ENCODE results near the gene PRKAG2.

The PRKAG2 gene

GRCh38 chr7:151518105-151518946, 358.6 kb downstream of the PRKAG2 start:
- DNase-seq (ENCODE audit: low read depth in 2 of 2) = no peak

- DNase-seq (ENCODE audit: low read depth in 2 of 2) = no peak
These were observed 359.3 kb downstream of the PRKAG2 start for GRCh38 chr7:151517601-151518104.

- no peak for DNase-seq (ENCODE audit: low read depth in 2 of 2)
These were observed 361.7 kb downstream of the PRKAG2 start for GRCh38 chr7:151515276-151515565.

- no peak for DNase-seq (ENCODE audit: low read depth in 2 of 2)
These were observed 362.2 kb downstream of the PRKAG2 start for GRCh38 chr7:151514461-151515275.

- DNase-seq (ENCODE audit: low read depth in 2 of 2) = no peak
These were observed 363.8 kb downstream of the PRKAG2 start for GRCh38 chr7:151513133-151513532.

GRCh38 chr7:151512353-151512752, 364.6 kb downstream of the PRKAG2 start:
- no peak for DNase-seq (ENCODE audit: low read depth in 2 of 2)

GRCh38 chr7:151511946-151512345, 365.0 kb downstream of the PRKAG2 start:
- no peak for DNase-seq (ENCODE audit: low read depth in 2 of 2)

GRCh38 chr7:151511270-151511669, 365.6 kb downstream of the PRKAG2 start:
- no peak for DNase-seq (ENCODE audit: low read depth in 2 of 2)

- no peak for DNase-seq (ENCODE audit: low read depth in 2 of 2)
These were observed 367.1 kb downstream of the PRKAG2 start for GRCh38 chr7:151509670-151510333.

GRCh38 chr7:151508991-151509390, 367.9 kb downstream of the PRKAG2 start:
- no peak for DNase-seq (ENCODE audit: low read depth in 2 of 2)

- DNase-seq (ENCODE audit: low read depth in 2 of 2) = no peak
These were observed 369.1 kb downstream of the PRKAG2 start for GRCh38 chr7:151507806-151508205.

GRCh38 chr7:151506901-151507382, 370.0 kb downstream of the PRKAG2 start:
- no peak for DNase-seq (ENCODE audit: low read depth in 2 of 2)

All from fibroblast of skin of left quadriceps (primary cell).